GM23248 (cell line): ENCODE results near the gene LRRN4CL.

Experiments used
- EZH2 ChIP-seq: fragments of 200-600 bp; sonication (generic); IDR thresholded peaks from 2 replicates; pipeline ENCODE4 v1.6.1; 2018; ENCODE audit warnings: antibody characterized with exemption, mild to moderate bottlenecking; ENCODE audit not compliant: insufficient read depth, poor library complexity, severe bottlenecking
- EZH2phosphoT487 ChIP-seq: fragments of 200-600 bp; sonication (generic); IDR thresholded peaks from 2 replicates; pipeline ENCODE4 v1.6.1; 2018; ENCODE audit warnings: antibody characterized with exemption, moderate library complexity, mild to moderate bottlenecking, low read depth; ENCODE audit not compliant: insufficient read depth

DNA sequence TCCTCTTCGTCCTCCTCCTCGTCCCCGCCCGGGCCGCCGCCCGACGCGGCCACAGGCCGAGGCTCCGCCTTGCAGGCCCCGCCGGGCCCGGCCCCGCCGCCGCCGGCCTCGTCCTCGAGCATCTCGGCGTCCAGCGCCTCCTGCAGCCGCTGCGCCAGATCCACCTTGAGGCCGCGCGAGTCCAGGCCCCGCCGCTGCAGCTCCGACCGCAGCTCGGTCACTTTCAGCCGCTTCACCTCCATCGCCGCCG lies 37.5 kb upstream of the LRRN4CL start:
- TF ChIP-seq EZH2 (no peak), EZH2phosphoT487 (no peak)
